ENCODE data around the gene DLGAP1. TPM values are rescaled to one million over a fixed set of nuclear protein-coding genes. Genes with fewer than 3 reads are reported as not detected.

DLGAP1 gene
- total RNA-seq, 4 donors from 2014 or later = 2.0 to 4.7 (median 2.1) TPM; not detected in 1

GRCh38 chr18:3816610-3817363 is 638.3 kb downstream of the DLGAP1 start:
- DNase-seq (ENCODE audit: low spot score in 2 of 2) = no peak
- H3K27ac ChIP-seq = no peak overlapping the region
- WGBS = 57% methylated on average over 3 of the region's 3 CpGs
- H3K27me3 ChIP-seq = no peaks in the 10 kb centered on the region
- H3K36me3 ChIP-seq = no peaks in the 10 kb centered on the region
- H3K4me3 ChIP-seq = no peak overlapping the region
- TF ChIP-seq EP300 (IDR thresholded peaks at IDR 0.05) (no peak), POLR2A (IDR thresholded peaks at IDR 0.05) (no peak), CTCF (IDR thresholded peaks at IDR 0.05) (no peak), POLR2AphosphoS5 (IDR thresholded peaks at IDR 0.05) (no peak)
- H3K4me1 ChIP-seq = no peaks in the 10 kb centered on the region
- H3K9me3 ChIP-seq = no peaks in the 10 kb centered on the region

- TF ChIP-seq POLR2AphosphoS5 (IDR thresholded peaks at IDR 0.05) (no peak), POLR2A (IDR thresholded peaks at IDR 0.05) (no peak), EP300 (IDR thresholded peaks at IDR 0.05) (no peak), CTCF (IDR thresholded peaks at IDR 0.05) (no peak)
- H3K36me3 ChIP-seq = no peaks in the 10 kb centered on the region
- 75% methylated on average over 2 of the region's 2 CpGs for WGBS
Observed at GRCh38 chr18:3815991-3816390, 639.1 kb downstream of the DLGAP1 start.

GRCh38 chr18:3814816-3815215 is 640.3 kb downstream of the DLGAP1 start:
- Histone ChIP-seq H3K27ac (no peak overlapping the region), H3K4me3 (no peak overlapping the region), H3K27me3 (no peaks in the 10 kb centered on the region), H3K9me3 (no peaks in the 10 kb centered on the region), H3K4me1 (no peaks in the 10 kb centered on the region), H3K36me3 (no peaks in the 10 kb centered on the region)
- no peak for DNase-seq (ENCODE audit: low spot score in 2 of 2)
- 79% methylated on average over 3 of the region's 3 CpGs for WGBS
- TF ChIP-seq POLR2A (IDR thresholded peaks at IDR 0.05) (no peak), POLR2AphosphoS5 (IDR thresholded peaks at IDR 0.05) (no peak), EP300 (IDR thresholded peaks at IDR 0.05) (no peak), CTCF (IDR thresholded peaks at IDR 0.05) (no peak)

More at GRCh38 chr18:3815991-3816390, 639.1 kb downstream of the DLGAP1 start:
- DNase-seq (ENCODE audit: low spot score in 2 of 2) = no peak
- Histone ChIP-seq H3K4me1 (no peaks in the 10 kb centered on the region), H3K27me3 (no peaks in the 10 kb centered on the region), H3K27ac (no peak overlapping the region), H3K9me3 (no peaks in the 10 kb centered on the region), H3K4me3 (no peak overlapping the region)

GRCh38 chr18:3810296-3810695 is 644.8 kb downstream of the DLGAP1 start:
- DNase-seq (ENCODE audit: low spot score in 2 of 2) = no peak
- Histone ChIP-seq H3K36me3 (no peaks in the 10 kb centered on the region), H3K27ac (no peak overlapping the region), H3K9me3 (no peaks in the 10 kb centered on the region), H3K27me3 (no peaks in the 10 kb centered on the region), H3K4me3 (no peak overlapping the region), H3K4me1 (no peaks in the 10 kb centered on the region)
- TF ChIP-seq POLR2AphosphoS5 (IDR thresholded peaks at IDR 0.05) = no peak
- TF ChIP-seq EP300 (IDR thresholded peaks at IDR 0.05) = no peak
- TF ChIP-seq CTCF (IDR thresholded peaks at IDR 0.05) = no peak
- no peak for TF ChIP-seq POLR2A (IDR thresholded peaks at IDR 0.05)
- WGBS = 72% methylated on average over 2 of the region's 2 CpGs

GRCh38 chr18:3808985-3809780 is 645.9 kb downstream of the DLGAP1 start:
- no peaks in the 10 kb centered on the region for H3K4me1 ChIP-seq
- H3K27ac ChIP-seq = no peak overlapping the region
- no peaks in the 10 kb centered on the region for H3K36me3 ChIP-seq
- no peak for DNase-seq (ENCODE audit: low spot score in 2 of 2)
- TF ChIP-seq CTCF (IDR thresholded peaks at IDR 0.05) (no peak), EP300 (IDR thresholded peaks at IDR 0.05) (no peak), POLR2A (IDR thresholded peaks at IDR 0.05) (no peak), POLR2AphosphoS5 (IDR thresholded peaks at IDR 0.05) (no peak)
- no peaks in the 10 kb centered on the region for H3K9me3 ChIP-seq
- 67% methylated on average over 6 of the region's 6 CpGs for WGBS
- no peaks in the 10 kb centered on the region for H3K27me3 ChIP-seq
- no peak overlapping the region for H3K4me3 ChIP-seq
